Progenitor cell of endocrine pancreas (in vitro differentiated cells): ENCODE measurements around the gene OSBPL6. TPM values are rescaled to one million over a fixed set of nuclear protein-coding genes. Genes with fewer than 3 reads are reported as not detected.
"Not testable (repeated sequence)": the region's sequence is repeated elsewhere in the genome, so short reads cannot be mapped to it uniquely, and the experiment has no call there.

ENCODE experiments used
- DNase-seq: peaks from one replicate; pipeline ENCODE4 v3.0.0; 2021; ENCODE audit warnings: low spot score; ENCODE audit not compliant: unreplicated experiment
- H3K27ac Mint-ChIP-seq: 2 replicates; pipeline ENCODE4 v1.8.0; 2021; ENCODE audit warnings: mild to moderate bottlenecking, moderate library complexity, mixed read lengths
- H3K27me3 Mint-ChIP-seq: 2 replicates; pipeline ENCODE4 v1.8.0; 2021; ENCODE audit warnings: mixed read lengths
- H3K36me3 Mint-ChIP-seq: 2 replicates; pipeline ENCODE4 v1.8.0; 2022; ENCODE audit warnings: mixed read lengths; ENCODE audit not compliant: insufficient read depth
- H3K4me1 Mint-ChIP-seq: 2 replicates; pipeline ENCODE4 v1.8.0; 2021; ENCODE audit warnings: low read depth, mixed read lengths
- H3K4me3 Mint-ChIP-seq: 2 replicates; pipeline ENCODE4 v1.8.0; 2021; ENCODE audit warnings: low read depth, mild to moderate bottlenecking, moderate library complexity, mixed read lengths
- H3K9me3 Mint-ChIP-seq: 2 replicates; pipeline ENCODE4 v1.8.0; 2021; ENCODE audit warnings: low read depth, mixed read lengths
- total RNA-seq: library from RNA; stranded (reverse); gene quantifications from 2 replicates; pipeline ENCODE4 v1.2.1, GENCODE V29; 2021
- TF ChIP-seq, protein P1 (sequence below): fragments of 200-600 bp; sonication (generic); IDR thresholded peaks from one replicate; pipeline ENCODE4 v1.5.0; 2021; ENCODE audit warnings: antibody characterized with exemption, mild to moderate bottlenecking; ENCODE audit not compliant: unreplicated experiment

OSBPL6 gene
- total RNA-seq, 1 donor from 2014 or later: 2.4 TPM

DNA sequence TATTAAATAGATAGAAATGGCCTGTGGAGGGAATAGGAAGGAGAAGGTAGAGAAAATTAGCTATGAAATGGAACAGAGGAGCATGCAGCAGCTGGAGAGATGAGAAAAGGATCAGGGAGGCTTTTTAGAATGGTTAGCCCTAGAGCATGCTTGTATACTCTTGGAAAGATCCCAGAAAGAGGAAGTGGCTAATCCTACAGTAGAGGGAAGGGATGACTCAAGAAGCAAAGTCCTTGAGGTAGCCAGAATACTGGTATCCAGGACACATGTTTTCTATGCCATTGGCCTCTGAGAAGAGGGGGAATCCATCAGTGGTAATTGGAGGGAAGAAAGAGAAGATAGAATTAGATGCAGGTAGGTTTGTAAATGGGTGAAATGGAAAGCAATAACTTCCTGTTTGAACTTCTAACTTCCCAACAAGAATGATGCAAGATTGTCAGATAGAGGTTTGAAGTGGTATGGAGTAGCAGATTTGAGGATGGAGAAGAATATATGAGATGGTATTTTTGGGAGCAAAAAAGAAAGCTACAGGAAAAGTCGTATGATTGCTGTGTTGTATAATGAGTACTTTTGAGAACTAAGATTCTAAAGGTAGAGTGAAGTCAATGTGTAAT is 17.1 kb upstream of the OSBPL6 start:
- no peaks in the 10 kb centered on the region for H3K9me3 Mint-ChIP-seq
- H3K27me3 Mint-ChIP-seq: peaks cover 8% of the 10 kb centered on the region
- TF ChIP-seq, protein P1, sequence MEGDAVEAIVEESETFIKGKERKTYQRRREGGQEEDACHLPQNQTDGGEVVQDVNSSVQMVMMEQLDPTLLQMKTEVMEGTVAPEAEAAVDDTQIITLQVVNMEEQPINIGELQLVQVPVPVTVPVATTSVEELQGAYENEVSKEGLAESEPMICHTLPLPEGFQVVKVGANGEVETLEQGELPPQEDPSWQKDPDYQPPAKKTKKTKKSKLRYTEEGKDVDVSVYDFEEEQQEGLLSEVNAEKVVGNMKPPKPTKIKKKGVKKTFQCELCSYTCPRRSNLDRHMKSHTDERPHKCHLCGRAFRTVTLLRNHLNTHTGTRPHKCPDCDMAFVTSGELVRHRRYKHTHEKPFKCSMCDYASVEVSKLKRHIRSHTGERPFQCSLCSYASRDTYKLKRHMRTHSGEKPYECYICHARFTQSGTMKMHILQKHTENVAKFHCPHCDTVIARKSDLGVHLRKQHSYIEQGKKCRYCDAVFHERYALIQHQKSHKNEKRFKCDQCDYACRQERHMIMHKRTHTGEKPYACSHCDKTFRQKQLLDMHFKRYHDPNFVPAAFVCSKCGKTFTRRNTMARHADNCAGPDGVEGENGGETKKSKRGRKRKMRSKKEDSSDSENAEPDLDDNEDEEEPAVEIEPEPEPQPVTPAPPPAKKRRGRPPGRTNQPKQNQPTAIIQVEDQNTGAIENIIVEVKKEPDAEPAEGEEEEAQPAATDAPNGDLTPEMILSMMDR: no peak
- no peak overlapping the region for H3K27ac Mint-ChIP-seq
- no peak overlapping the region for H3K4me3 Mint-ChIP-seq
- H3K4me1 Mint-ChIP-seq: no peaks in the 10 kb centered on the region
- H3K36me3 Mint-ChIP-seq: no peaks in the 10 kb centered on the region
- no peak for DNase-seq

DNA sequence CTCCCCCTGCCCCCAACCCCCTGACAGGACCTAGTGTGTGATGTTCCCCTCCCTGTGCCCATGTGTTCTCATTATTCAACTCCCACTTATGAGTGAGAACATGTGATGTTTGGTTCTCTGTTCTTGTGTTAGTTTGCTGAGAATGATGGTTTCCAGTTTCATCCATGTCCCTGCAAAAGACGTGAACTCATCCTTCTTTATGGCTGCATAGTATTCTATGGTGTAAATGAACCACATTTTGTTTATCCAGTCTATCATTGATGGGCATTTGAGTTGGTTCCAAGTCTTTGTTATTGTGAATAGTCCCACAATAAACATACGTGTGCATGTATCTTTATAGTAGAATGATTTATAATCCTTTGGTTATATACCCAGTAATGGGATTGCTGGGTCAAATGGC is 13.7 kb upstream of the OSBPL6 start:
- H3K9me3 Mint-ChIP-seq, DNase-seq, H3K36me3 Mint-ChIP-seq, H3K27ac Mint-ChIP-seq, H3K4me1 Mint-ChIP-seq, H3K27me3 Mint-ChIP-seq, H3K4me3 Mint-ChIP-seq: not testable (repeated sequence)

DNA sequence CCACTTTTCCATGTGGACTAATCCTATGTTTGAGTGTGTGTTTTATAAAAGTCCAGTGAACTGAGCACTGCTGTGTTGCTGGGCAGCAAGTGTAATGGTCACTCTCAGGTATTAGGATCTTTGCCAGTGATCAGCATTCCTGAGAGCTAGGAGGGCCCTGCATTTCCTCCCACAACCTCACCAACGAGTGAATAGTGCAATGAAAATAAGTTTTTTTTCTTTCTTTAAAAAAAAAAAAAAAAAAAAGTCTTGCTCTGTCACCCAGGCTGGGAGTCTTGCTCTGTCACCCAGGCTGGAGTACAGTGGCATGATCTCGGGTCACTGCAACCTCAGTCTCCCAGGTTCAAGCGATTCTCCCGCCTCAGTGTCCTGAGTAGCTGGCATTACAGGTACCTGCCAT is 6.5 kb upstream of the OSBPL6 start:
- no peak for DNase-seq
- H3K4me1 Mint-ChIP-seq: no peaks in the 10 kb centered on the region
- TF ChIP-seq, protein P1: no peak
- H3K27ac Mint-ChIP-seq: no peak overlapping the region
- no peaks in the 10 kb centered on the region for H3K36me3 Mint-ChIP-seq
- no peaks in the 10 kb centered on the region for H3K9me3 Mint-ChIP-seq
- peaks cover 36% of the 10 kb centered on the region for H3K27me3 Mint-ChIP-seq
- H3K4me3 Mint-ChIP-seq: no peak overlapping the region

DNA sequence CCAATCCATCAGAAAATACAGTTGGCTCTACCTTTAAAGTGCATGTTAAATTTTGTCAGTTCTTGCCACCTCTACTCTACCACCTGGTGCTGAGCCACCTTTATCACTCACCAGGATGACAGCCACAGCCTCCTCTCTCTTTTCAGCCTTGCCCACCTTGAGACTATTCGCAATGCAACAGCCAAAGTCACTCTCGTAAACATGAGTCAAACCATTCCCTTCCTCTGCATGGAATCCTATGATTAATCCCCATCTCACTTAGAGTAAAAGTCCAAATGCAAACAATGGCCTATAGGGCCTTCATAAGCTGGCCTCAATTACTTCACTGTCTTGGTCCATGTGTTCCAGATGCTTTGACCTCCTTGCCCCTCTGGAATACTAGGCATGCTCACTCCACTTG is 5.8 kb upstream of the OSBPL6 start:
- no peak overlapping the region for H3K27ac Mint-ChIP-seq
- H3K9me3 Mint-ChIP-seq: no peaks in the 10 kb centered on the region
- no peak for DNase-seq
- H3K4me1 Mint-ChIP-seq: peaks cover 2% of the 10 kb centered on the region
- no peak overlapping the region for H3K4me3 Mint-ChIP-seq
- H3K27me3 Mint-ChIP-seq: peaks cover 42% of the 10 kb centered on the region
- no peaks in the 10 kb centered on the region for H3K36me3 Mint-ChIP-seq
- TF ChIP-seq, protein P1: no peak

DNA sequence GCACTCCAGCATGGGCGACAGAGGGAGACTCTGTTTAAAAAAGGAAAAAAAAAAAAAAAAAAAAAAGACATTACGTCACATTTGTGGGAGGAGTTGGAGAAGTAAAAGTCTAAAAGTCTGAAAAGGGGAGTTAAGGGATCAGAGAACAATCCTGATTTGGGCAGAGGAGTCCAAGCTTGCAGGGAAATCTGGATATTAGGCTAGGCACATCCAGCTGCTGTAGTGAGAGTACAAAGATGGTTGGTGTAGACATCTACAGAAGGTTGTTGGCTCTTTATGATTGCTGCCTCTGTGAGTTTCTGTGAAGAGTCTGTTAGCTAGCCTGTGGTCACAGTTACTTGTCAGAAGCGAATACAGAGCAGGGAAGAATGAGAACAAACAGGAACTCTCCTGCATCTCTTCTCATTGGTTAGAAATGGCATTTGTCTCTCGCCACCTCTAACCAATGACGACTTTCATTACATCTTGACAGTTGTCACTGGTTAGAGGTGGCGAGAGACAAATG is 3.3 kb upstream of the OSBPL6 start:
- Mint-ChIP-seq H3K9me3 (no peaks in the 10 kb centered on the region), H3K27me3 (peaks cover 42% of the 10 kb centered on the region)
- TF ChIP-seq, protein P1: no peak

DNA sequence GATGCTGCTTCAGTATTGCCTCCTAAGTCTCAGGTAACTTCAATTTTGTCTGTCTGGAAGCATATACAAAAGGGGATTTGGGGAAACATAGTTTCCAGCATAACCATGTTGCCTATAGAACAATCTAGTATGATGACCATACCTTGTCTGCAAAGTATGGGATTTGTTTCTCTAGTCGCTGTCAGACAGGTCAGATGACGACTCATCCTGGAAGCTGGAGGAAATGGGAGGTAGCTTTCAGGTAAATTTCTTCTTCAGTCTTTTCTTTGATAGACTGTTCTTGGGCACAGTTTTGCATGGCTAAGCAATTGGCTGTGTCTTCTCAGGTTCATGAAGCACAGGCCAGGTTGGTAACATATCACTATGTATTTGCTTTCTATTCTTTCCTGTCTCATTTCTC is 2.8 kb upstream of the OSBPL6 start:
- TF ChIP-seq, protein P1: no peak
- no peak for DNase-seq
- Mint-ChIP-seq H3K9me3 (no peaks in the 10 kb centered on the region), H3K36me3 (no peaks in the 10 kb centered on the region), H3K4me3 (no peak overlapping the region), H3K4me1 (peaks cover 9% of the 10 kb centered on the region), H3K27me3 (peaks cover 45% of the 10 kb centered on the region), H3K27ac (no peak overlapping the region)

More for the DNA sequence above, 3.3 kb upstream of the OSBPL6 start:
- Mint-ChIP-seq H3K27ac (no peak overlapping the region), H3K36me3 (no peaks in the 10 kb centered on the region), H3K4me3 (no peak overlapping the region), H3K4me1 (peaks cover 9% of the 10 kb centered on the region)
- no peak for DNase-seq
